H9 (cell line): ENCODE results near the gene OMD. TPM values are rescaled to one million over a fixed set of nuclear protein-coding genes. Genes with fewer than 3 reads are reported as not detected.

Experiments
- DNase-seq: peaks from one replicate; pipeline ENCODE4 v3.0.0-alpha.2; 2017
- H2AFZ ChIP-seq: one replicate; pipeline ENCODE4 v1.6.1; 2013; ENCODE audit warnings: mild to moderate bottlenecking, low read length, control low read depth, moderate library complexity
- H2AK5ac ChIP-seq: 2 replicates; pipeline ENCODE4 v1.6.1; 2013; ENCODE audit warnings: low read length, control low read depth, mixed read lengths; ENCODE audit not compliant: insufficient read length
- H2BK120ac ChIP-seq: one replicate; pipeline ENCODE4 v1.6.1; 2013; ENCODE audit warnings: low read depth, mild to moderate bottlenecking, low read length, control low read depth, inconsistent platforms; ENCODE audit not compliant: poor library complexity, severe bottlenecking
- H2BK12ac ChIP-seq: 2 replicates; pipeline ENCODE4 v1.6.1; 2013; ENCODE audit warnings: low read length, control low read depth, mixed read lengths, low read depth; ENCODE audit not compliant: insufficient read length
- H2BK15ac ChIP-seq: 2 replicates; pipeline ENCODE4 v1.6.1; 2013; ENCODE audit warnings: low read depth, low read length, control low read depth
- H2BK20ac ChIP-seq: one replicate; pipeline ENCODE4 v1.6.1; 2013; ENCODE audit warnings: low read depth, mild to moderate bottlenecking, low read length, control low read depth, inconsistent platforms; ENCODE audit not compliant: poor library complexity, severe bottlenecking
- H2BK5ac ChIP-seq: 2 replicates; pipeline ENCODE4 v1.6.1; 2013; ENCODE audit warnings: low read length, control low read depth, mixed read lengths; ENCODE audit not compliant: insufficient read length
- H3K14ac ChIP-seq: 2 replicates; pipeline ENCODE4 v1.6.1; 2013; ENCODE audit warnings: low read length, control low read depth; ENCODE audit not compliant: insufficient read depth
- H3K18ac ChIP-seq: 2 replicates; pipeline ENCODE4 v1.6.1; 2013; ENCODE audit warnings: low read depth, mild to moderate bottlenecking, mixed read lengths, low read length, control low read depth; ENCODE audit not compliant: insufficient read length
- H3K23ac ChIP-seq: 2 replicates; pipeline ENCODE4 v1.6.1; 2013; ENCODE audit warnings: low read length, control low read depth, mixed read lengths, low read depth; ENCODE audit not compliant: insufficient read length
- H3K23me2 ChIP-seq: 2 replicates; pipeline ENCODE4 v1.6.1; 2013; ENCODE audit warnings: low read depth, mild to moderate bottlenecking, mixed read lengths, low read length, control low read depth; ENCODE audit not compliant: insufficient read length, poor library complexity, severe bottlenecking
- H3K27ac ChIP-seq: 2 replicates; pipeline ENCODE4 v1.5.1; 2013; ENCODE audit warnings: low read length, control low read depth, mixed read lengths, low read depth; ENCODE audit not compliant: insufficient read length
- H3K27me3 ChIP-seq: 2 replicates; pipeline ENCODE4 v1.6.1; 2013; ENCODE audit warnings: low read length, control low read depth, inconsistent platforms; ENCODE audit not compliant: insufficient read depth
- H3K4ac ChIP-seq: 2 replicates; pipeline ENCODE4 v1.6.1; 2013; ENCODE audit warnings: low read depth, mild to moderate bottlenecking, control low read depth, inconsistent platforms, low read length, moderate library complexity
- H3K4me1 ChIP-seq: 2 replicates; pipeline ENCODE4 v1.6.1; 2013; ENCODE audit warnings: low read length, control low read depth, inconsistent platforms; ENCODE audit not compliant: insufficient read depth
- H3K4me2 ChIP-seq: 2 replicates; pipeline ENCODE4 v1.6.1; 2013; ENCODE audit warnings: low read length, control low read depth, mixed read lengths; ENCODE audit not compliant: insufficient read length, insufficient read depth
- H3K56ac ChIP-seq: 2 replicates; pipeline ENCODE4 v1.6.1; 2013; ENCODE audit warnings: low read depth, mild to moderate bottlenecking, mixed read lengths, low read length, control low read depth; ENCODE audit not compliant: insufficient read length
- H3K79me1 ChIP-seq: 2 replicates; pipeline ENCODE4 v1.6.1; 2013; ENCODE audit warnings: low read depth, mild to moderate bottlenecking, moderate library complexity, low read length, control low read depth, inconsistent platforms; ENCODE audit not compliant: insufficient read depth, poor library complexity, severe bottlenecking
- H3K79me2 ChIP-seq: 2 replicates; pipeline ENCODE4 v1.6.1; 2013; ENCODE audit warnings: low read length, control low read depth, inconsistent platforms; ENCODE audit not compliant: insufficient read depth
- H3K9ac ChIP-seq: 2 replicates; pipeline ENCODE4 v1.6.1; 2013; ENCODE audit warnings: low read length, control low read depth, mixed read lengths; ENCODE audit not compliant: insufficient read length; ENCODE audit errors: extremely low read depth
- H3K9me3 ChIP-seq: one replicate; pipeline ENCODE4 v1.6.1; 2013; ENCODE audit warnings: low read depth, low read length, inconsistent platforms; ENCODE audit not compliant: control insufficient read depth
- H3T11ph ChIP-seq: one replicate; pipeline ENCODE4 v1.6.1; 2013; ENCODE audit warnings: mild to moderate bottlenecking, low read length, control low read depth, inconsistent platforms
- H4K20me1 ChIP-seq: one replicate; pipeline ENCODE4 v1.6.1; 2013; ENCODE audit not compliant: control insufficient read depth, insufficient read length, insufficient read depth
- H4K5ac ChIP-seq: 2 replicates; pipeline ENCODE4 v1.6.1; 2013; ENCODE audit warnings: low read depth, mild to moderate bottlenecking, mixed read lengths, low read length, control low read depth; ENCODE audit not compliant: insufficient read length
- H4K8ac ChIP-seq: replicated peaks from 2 replicates; pipeline ENCODE4 v1.6.1; 2013; ENCODE audit warnings: low read length, control low read depth, mixed read lengths, low read depth; ENCODE audit not compliant: insufficient read length
- H4K91ac ChIP-seq: 2 replicates; pipeline ENCODE4 v1.6.1; 2013; ENCODE audit warnings: low read depth, mild to moderate bottlenecking, moderate library complexity, mixed read lengths, low read length, control low read depth; ENCODE audit not compliant: insufficient read length
- H3K27ac Mint-ChIP-seq, 3 experiments: 2 replicates in 2 of 3; 3 replicates in 1 of 3; pipeline ENCODE4 v1.8.0; 2020 to 2021; ENCODE audit warnings: mixed read lengths in 3 of 3, mild to moderate bottlenecking in 1 of 3, moderate library complexity in 1 of 3
- H3K27me3 Mint-ChIP-seq: 2 replicates; pipeline ENCODE4 v1.8.0; 2021; ENCODE audit warnings: low read depth, mild to moderate bottlenecking, moderate library complexity, mixed read lengths
- H3K36me3 Mint-ChIP-seq, 3 experiments: 2 replicates in 2 of 3; 3 replicates in 1 of 3; pipeline ENCODE4 v1.8.0; 2020 to 2021; ENCODE audit warnings: low read depth in 3 of 3, mixed read lengths in 3 of 3; ENCODE audit not compliant: insufficient read depth in 1 of 3
- H3K4me1 Mint-ChIP-seq, 2 experiments: 2 replicates each; pipeline ENCODE4 v1.8.0; 2020; ENCODE audit warnings: mixed read lengths in 2 of 2
- H3K4me3 Mint-ChIP-seq, 2 experiments: 2 replicates in 1 of 2; 3 replicates in 1 of 2; pipeline ENCODE4 v1.8.0; 2020 to 2021; ENCODE audit warnings: mild to moderate bottlenecking in 2 of 2, mixed read lengths in 2 of 2, moderate library complexity in 1 of 2
- H3K9me3 Mint-ChIP-seq, 2 experiments: 2 replicates in 1 of 2; 3 replicates in 1 of 2; pipeline ENCODE4 v1.8.0; 2020; ENCODE audit warnings: mild to moderate bottlenecking in 2 of 2, mixed read lengths in 2 of 2, moderate library complexity in 1 of 2
- CTCF ChIP-seq: fragments of 200-600 bp; sonication (generic); conservative IDR thresholded peaks from 3 replicates; pipeline ENCODE4 v1.8.0; 2021; ENCODE audit warnings: antibody characterized with exemption, mild to moderate bottlenecking
- WGBS: extraction: QIAGEN DNeasy Blood & Tissue Kit; methylation state at CpG from one replicate; pipeline ENCODE4 v1.1.7; 2013; ENCODE audit warnings: missing lambda C conversion rate, low lambda C conversion rate, mixed read lengths; ENCODE audit not compliant: insufficient read length; ENCODE audit errors: extremely low coverage; 5-methylcytosine and 5-hydroxymethylcytosine counted together
- total RNA-seq: library from RNA; stranded (reverse); gene quantifications from 2 replicates; pipeline ENCODE4 v1.2.1, GENCODE V29; 2021

OMD gene
- total RNA-seq, 1 experiment from 2014 or later = not detected

GRCh38 chr9:92385477-92385876 lies 38.8 kb downstream of the OMD start:
- no peak overlapping the region for H3T11ph ChIP-seq
- H2BK120ac ChIP-seq = no peak overlapping the region
- no CpG with 5 or more reads among the region's 6 CpGs for WGBS
- no peaks in the 10 kb centered on the region for H3K27me3 ChIP-seq
- no peak overlapping the region for H3K4ac ChIP-seq
- no peak overlapping the region for H3K27ac ChIP-seq
- TF ChIP-seq CTCF = no peak
- H3K79me1 ChIP-seq = no peaks in the 10 kb centered on the region
- H2BK20ac ChIP-seq = no peak overlapping the region
- no peak for DNase-seq
- no peak overlapping the region for H4K5ac ChIP-seq
- no peaks in the 10 kb centered on the region for H3K4me1 ChIP-seq
- no peak overlapping the region for H3K23ac ChIP-seq
- H3K14ac ChIP-seq = no peak overlapping the region
- no peaks in the 10 kb centered on the region for H3K79me2 ChIP-seq
- no peak overlapping the region for H2BK12ac ChIP-seq
- H2BK5ac ChIP-seq = no peak overlapping the region
- Mint-ChIP-seq H3K27me3 (no peaks in the 10 kb centered on the region; the same call in 1 of the 2 replicates), H3K9me3 (no peaks in the 10 kb centered on the region), H3K4me1 (no peaks in the 10 kb centered on the region; a peak in 2 of 4 replicates), H3K4me3 (no peak overlapping the region), H3K36me3 (no peaks in the 10 kb centered on the region; a peak in 1 of 7 replicates), H3K27ac (no peak overlapping the region)
- no peak overlapping the region for H2AK5ac ChIP-seq
- no peak overlapping the region for H2BK15ac ChIP-seq
- H3K9me3 ChIP-seq = no peaks in the 10 kb centered on the region
- no peak overlapping the region for H3K9ac ChIP-seq
- no peak overlapping the region for H3K56ac ChIP-seq
- H4K20me1 ChIP-seq = no peaks in the 10 kb centered on the region
- H3K23me2 ChIP-seq = no peaks in the 10 kb centered on the region
- no peak overlapping the region for H4K8ac ChIP-seq
- H4K91ac ChIP-seq = no peak overlapping the region
- H3K18ac ChIP-seq = no peak overlapping the region
- no peak overlapping the region for H3K4me2 ChIP-seq
- no peak overlapping the region for H2AFZ ChIP-seq
